ENCODE measurements around the gene TBC1D14. TPM values are rescaled to one million over a fixed set of nuclear protein-coding genes. Genes with fewer than 3 reads are reported as not detected.

TBC1D14 gene
- polyA plus RNA-seq, 3 donors, result 36.3 to 44.7 (median 39.3) TPM

- H3K9ac ChIP-seq (ENCODE audit: insufficient read depth, low read length, poor library complexity, severe bottlenecking), result no peak overlapping the region
- no peak overlapping the region for H3K4me3 ChIP-seq (replicated peaks in 1 of 3; ENCODE audit: low read depth in 2 of 3, low read length in 3 of 3)
- peaks cover 1 to 3% of the 10 kb centered on the region in 2 donors for H3K4me1 ChIP-seq (ENCODE audit: control insufficient read depth in 1 of 2, insufficient read depth in 2 of 2, low read length in 2 of 2)
- H3K36me3 ChIP-seq (replicated peaks in 1 of 2; ENCODE audit: control insufficient read depth in 1 of 2, insufficient read depth in 2 of 2, low read length in 2 of 2), result peaks cover 5 to 28% of the 10 kb centered on the region in 2 donors
- peaks cover 25 to 36% of the 10 kb centered on the region in 2 donors for H3K36me3 Mint-ChIP-seq
- intact Hi-C loops (cut with micrococcal nuclease), result no loop called here
- H3K9me3 ChIP-seq (replicated peaks in 1 of 2; ENCODE audit: control insufficient read depth in 1 of 2, insufficient read depth in 1 of 2, low read length in 2 of 2), result no peaks in the 10 kb centered on the region
- TF ChIP-seq CTCF (IDR thresholded peaks at IDR 0.05), result no peak
- peak overlapping the region in 2 of 7 donors; percentile 2 to 32 for H3K27ac Mint-ChIP-seq
- H3K4me2 ChIP-seq (replicated peaks; ENCODE audit: extremely low read depth, low read length, poor library complexity, severe bottlenecking), result no peak overlapping the region
- 100% methylated on average over 1 of the region's 6 CpGs for WGBS (ENCODE audit: insufficient coverage)
- H3K4me1 Mint-ChIP-seq, result peaks cover 43% of the 10 kb centered on the region
- H3K4me3 Mint-ChIP-seq, result no peak overlapping the region
- peaks cover 96% of the 10 kb centered on the region for H4K20me1 ChIP-seq (ENCODE audit: insufficient read depth, low read length)
- no peak overlapping the region for H2AFZ ChIP-seq (ENCODE audit: insufficient read depth, low read depth, low read length, poor library complexity, severe bottlenecking)
- no peaks in the 10 kb centered on the region for H3K27me3 ChIP-seq (ENCODE audit: control insufficient read depth in 2 of 2, insufficient read depth in 2 of 2, low read length in 2 of 2)
- no peak for DNase-seq
- H3K27ac ChIP-seq (ENCODE audit: low read depth in 1 of 2, low read length in 2 of 2), result no peak overlapping the region
- no peaks in the 10 kb centered on the region for H3K9me3 Mint-ChIP-seq
- H3K79me2 ChIP-seq (ENCODE audit: insufficient read depth, low read length), result peaks cover 97% of the 10 kb centered on the region
- no peaks in the 10 kb centered on the region for H3K27me3 Mint-ChIP-seq (ENCODE audit: low read depth in 3 of 3)
Observed at GRCh38 chr4:6957148-6957520, 47.5 kb downstream of the TBC1D14 start.

GRCh38 chr4:6957994-6958393 lies 48.4 kb downstream of the TBC1D14 start:
- intact Hi-C loops (cut with micrococcal nuclease), result no loop called here
- no peak overlapping the region for H3K4me3 Mint-ChIP-seq
- no peak for DNase-seq

More at GRCh38 chr4:6957994-6958393, 48.4 kb downstream of the TBC1D14 start:
- Mint-ChIP-seq H3K27me3 (ENCODE audit: low read depth in 3 of 3) (no peaks in the 10 kb centered on the region), H3K4me1 (peaks cover 44% of the 10 kb centered on the region), H3K9me3 (no peaks in the 10 kb centered on the region), H3K36me3 (peaks cover 27 to 36% of the 10 kb centered on the region in 2 donors), H3K27ac (peak overlapping the region in 1 of 7 donors; percentile 84)
- no peak overlapping the region for H3K4me2 ChIP-seq (replicated peaks; ENCODE audit: extremely low read depth, low read length, poor library complexity, severe bottlenecking)
- TF ChIP-seq CTCF (IDR thresholded peaks at IDR 0.05), result no peak
- no peak overlapping the region for H3K9ac ChIP-seq (ENCODE audit: insufficient read depth, low read length, poor library complexity, severe bottlenecking)
- H3K79me2 ChIP-seq (ENCODE audit: insufficient read depth, low read length), result peaks cover 97% of the 10 kb centered on the region
- H3K4me3 ChIP-seq (replicated peaks in 1 of 3; ENCODE audit: low read depth in 2 of 3, low read length in 3 of 3), result no peak overlapping the region
- no peak overlapping the region for H3K27ac ChIP-seq (ENCODE audit: low read depth in 1 of 2, low read length in 2 of 2)
- H2AFZ ChIP-seq (ENCODE audit: insufficient read depth, low read depth, low read length, poor library complexity, severe bottlenecking), result no peak overlapping the region
- 93% methylated on average over 2 of the region's 5 CpGs for WGBS (ENCODE audit: insufficient coverage)
- peaks cover 96% of the 10 kb centered on the region for H4K20me1 ChIP-seq (ENCODE audit: insufficient read depth, low read length)
- peaks cover 10 to 12% of the 10 kb centered on the region in 2 donors for H3K4me1 ChIP-seq (ENCODE audit: control insufficient read depth in 1 of 2, insufficient read depth in 2 of 2, low read length in 2 of 2)
- H3K36me3 ChIP-seq (replicated peaks in 1 of 2; ENCODE audit: control insufficient read depth in 1 of 2, insufficient read depth in 2 of 2, low read length in 2 of 2), result peaks cover 5 to 28% of the 10 kb centered on the region in 2 donors
- H3K9me3 ChIP-seq (replicated peaks in 1 of 2; ENCODE audit: control insufficient read depth in 1 of 2, insufficient read depth in 1 of 2, low read length in 2 of 2), result no peaks in the 10 kb centered on the region
- no peaks in the 10 kb centered on the region for H3K27me3 ChIP-seq (ENCODE audit: control insufficient read depth in 2 of 2, insufficient read depth in 2 of 2, low read length in 2 of 2)

Data from CD14-positive monocyte (primary cell).